ENCODE results near the gene FERD3L. TPM values are rescaled to one million over a fixed set of nuclear protein-coding genes. Genes with fewer than 3 reads are reported as not detected.

The FERD3L gene
- total RNA-seq, 2 experiments from 2014 or later = not detected

- H3K36me3 ChIP-seq (ENCODE audit: insufficient read depth, low read length) = no peaks in the 10 kb centered on the region
- ChIA-PET CTCF (ENCODE audit: unreplicated experiment) (no interaction called here), POLR2A (interaction anchor here (1.1 kb wide), 1 partner anchor 9 kb away, joined by 4 read pairs; no protein-coding TSS in a partner anchor)
- no peaks in the 10 kb centered on the region for H3K4me1 ChIP-seq (ENCODE audit: insufficient read depth, low read length, poor library complexity, severe bottlenecking)
- no peaks in the 10 kb centered on the region for H3K9me2 ChIP-seq (ENCODE audit: insufficient read depth, low read length)
- no TSS peak for BruUV-seq (replicated peaks)
- DNase-seq (ENCODE audit: low spot score) = no peak
- H2AFZ ChIP-seq (ENCODE audit: low read length) = no peak overlapping the region
- no peak for TF ChIP-seq CTCF (conservative IDR thresholded peaks at IDR 0.05; ENCODE audit: low read length)
- no peak for TF ChIP-seq EZH2phosphoT487 (IDR thresholded peaks at IDR 0.05; ENCODE audit: borderline replicate concordance, low read depth, low read length)
- H3K9me3 ChIP-seq (ENCODE audit: low read length) = no peaks in the 10 kb centered on the region
- intact Hi-C loops (cut with micrococcal nuclease; ENCODE audit: unreplicated experiment) = no loop called here
- H3K27ac ChIP-seq (ENCODE audit: low read depth, low read length, poor library complexity, severe bottlenecking) = no peak overlapping the region
- H4K20me1 ChIP-seq (ENCODE audit: insufficient read depth, low read length) = no peaks in the 10 kb centered on the region
- H3K4me2 ChIP-seq (ENCODE audit: low read length) = no peak overlapping the region
- H3K4me3 ChIP-seq (ENCODE audit: low read depth, low read length, poor library complexity, severe bottlenecking) = no peak overlapping the region
- no peaks in the 10 kb centered on the region for H3K79me2 ChIP-seq (ENCODE audit: insufficient read depth, low read depth, low read length)
Observed at GRCh38 chr7:19105546-19105945, 39.7 kb downstream of the FERD3L start.

GRCh38 chr7:19104811-19105210 lies 40.4 kb downstream of the FERD3L start:
- H2AFZ ChIP-seq (ENCODE audit: low read length) = no peak overlapping the region
- POLR2A ChIA-PET = no interaction called here
- H3K9me3 ChIP-seq (ENCODE audit: low read length) = no peaks in the 10 kb centered on the region
- no peak for DNase-seq (ENCODE audit: low spot score)
- no peak overlapping the region for H3K4me3 ChIP-seq (ENCODE audit: low read depth, low read length, poor library complexity, severe bottlenecking)
- H4K20me1 ChIP-seq (ENCODE audit: insufficient read depth, low read length) = no peaks in the 10 kb centered on the region
- no peaks in the 10 kb centered on the region for H3K4me1 ChIP-seq (ENCODE audit: insufficient read depth, low read length, poor library complexity, severe bottlenecking)
- no peaks in the 10 kb centered on the region for H3K36me3 ChIP-seq (ENCODE audit: insufficient read depth, low read length)
- intact Hi-C loops (cut with micrococcal nuclease; ENCODE audit: unreplicated experiment) = no loop called here
- no peaks in the 10 kb centered on the region for H3K79me2 ChIP-seq (ENCODE audit: insufficient read depth, low read depth, low read length)
- no peaks in the 10 kb centered on the region for H3K9me2 ChIP-seq (ENCODE audit: insufficient read depth, low read length)
- no peak overlapping the region for H3K4me2 ChIP-seq (ENCODE audit: low read length)
- BruUV-seq (replicated peaks) = no TSS peak
- TF ChIP-seq CTCF (conservative IDR thresholded peaks at IDR 0.05; ENCODE audit: low read length) (no peak), EZH2phosphoT487 (IDR thresholded peaks at IDR 0.05; ENCODE audit: borderline replicate concordance, low read depth, low read length) (no peak)
- H3K27ac ChIP-seq (ENCODE audit: low read depth, low read length, poor library complexity, severe bottlenecking) = no peak overlapping the region
- CTCF ChIA-PET (ENCODE audit: unreplicated experiment) = no interaction called here

GRCh38 chr7:19102884-19103283 lies 42.3 kb downstream of the FERD3L start:
- no peak for TF ChIP-seq EZH2phosphoT487 (IDR thresholded peaks at IDR 0.05; ENCODE audit: borderline replicate concordance, low read depth, low read length)
- no peak for TF ChIP-seq CTCF (conservative IDR thresholded peaks at IDR 0.05; ENCODE audit: low read length)
- no peak overlapping the region for H2AFZ ChIP-seq (ENCODE audit: low read length)
- H4K20me1 ChIP-seq (ENCODE audit: insufficient read depth, low read length) = no peaks in the 10 kb centered on the region
- H3K4me3 ChIP-seq (ENCODE audit: low read depth, low read length, poor library complexity, severe bottlenecking) = no peak overlapping the region
- no peak overlapping the region for H3K27ac ChIP-seq (ENCODE audit: low read depth, low read length, poor library complexity, severe bottlenecking)
- no peaks in the 10 kb centered on the region for H3K9me3 ChIP-seq (ENCODE audit: low read length)
- H3K79me2 ChIP-seq (ENCODE audit: insufficient read depth, low read depth, low read length) = no peaks in the 10 kb centered on the region
- no TSS peak for BruUV-seq (replicated peaks)
- no peaks in the 10 kb centered on the region for H3K9me2 ChIP-seq (ENCODE audit: insufficient read depth, low read length)
- POLR2A ChIA-PET = no interaction called here
- CTCF ChIA-PET (ENCODE audit: unreplicated experiment) = no interaction called here
- intact Hi-C loops (cut with micrococcal nuclease; ENCODE audit: unreplicated experiment) = no loop called here
- H3K36me3 ChIP-seq (ENCODE audit: insufficient read depth, low read length) = no peaks in the 10 kb centered on the region
- no peaks in the 10 kb centered on the region for H3K4me1 ChIP-seq (ENCODE audit: insufficient read depth, low read length, poor library complexity, severe bottlenecking)
- no peak for DNase-seq (ENCODE audit: low spot score)
- H3K4me2 ChIP-seq (ENCODE audit: low read length) = no peak overlapping the region
